ENCODE results near the gene C1QTNF4.
"Not testable (repeated sequence)": the region's sequence is repeated elsewhere in the genome, so short reads cannot be mapped to it uniquely, and the experiment has no call there.

C1QTNF4 gene

GRCh38 chr11:47564933-47565339, 29.3 kb downstream of the C1QTNF4 start:
- no peak for DNase-seq

- not testable (repeated sequence) for DNase-seq
These were observed 29.8 kb downstream of the C1QTNF4 start for GRCh38 chr11:47564366-47564765.

- not testable (repeated sequence) for DNase-seq
These were observed 31.8 kb downstream of the C1QTNF4 start for GRCh38 chr11:47562393-47562792.

GRCh38 chr11:47560426-47560825, 33.8 kb downstream of the C1QTNF4 start:
- DNase-seq, result no peak

GRCh38 chr11:47558695-47559094, 35.5 kb downstream of the C1QTNF4 start:
- no peak for DNase-seq

GRCh38 chr11:47557004-47557403, 37.2 kb downstream of the C1QTNF4 start:
- not testable (repeated sequence) for DNase-seq

GRCh38 chr11:47553406-47553743, 40.8 kb downstream of the C1QTNF4 start:
- DNase-seq, result no peak

- DNase-seq, result peak; percentile 92
These were observed 41.4 kb downstream of the C1QTNF4 start, which contains the start of gene CELF1 for GRCh38 chr11:47552566-47553405. CELF1 (minus strand) TSS chr11:47553132; CDS start chr11:47499523, 53,609 bp downstream.

- DNase-seq, result peak; percentile 17
These were observed 42.1 kb downstream of the C1QTNF4 start for GRCh38 chr11:47552056-47552565.

- DNase-seq, result no peak
These were observed 43.1 kb downstream of the C1QTNF4 start for GRCh38 chr11:47551086-47551485.

- DNase-seq, result no peak
These were observed 43.7 kb downstream of the C1QTNF4 start for GRCh38 chr11:47550288-47551047.

GRCh38 chr11:47546274-47546673, 47.9 kb downstream of the C1QTNF4 start:
- not testable (repeated sequence) for DNase-seq

GRCh38 chr11:47545298-47545697, 48.9 kb downstream of the C1QTNF4 start:
- DNase-seq, result no peak

GRCh38 chr11:47541070-47541469, 53.1 kb downstream of the C1QTNF4 start:
- DNase-seq, result no peak

GRCh38 chr11:47539681-47540039, 54.6 kb downstream of the C1QTNF4 start:
- no peak for DNase-seq

All from CD4-positive, alpha-beta T cell treated with Interleukin-17A for 4 hours (primary cell).